Measurements from ENCODE around the gene PKDCC. TPM values are rescaled to one million over a fixed set of nuclear protein-coding genes. Genes with fewer than 3 reads are reported as not detected.

PKDCC gene
- total and polyA plus RNA-seq, 2 of the 13 experiments (the other 11 are each of a cell fraction or from before 2014, with no cell fraction given), result 52.6 to 58.8 TPM

DNA sequence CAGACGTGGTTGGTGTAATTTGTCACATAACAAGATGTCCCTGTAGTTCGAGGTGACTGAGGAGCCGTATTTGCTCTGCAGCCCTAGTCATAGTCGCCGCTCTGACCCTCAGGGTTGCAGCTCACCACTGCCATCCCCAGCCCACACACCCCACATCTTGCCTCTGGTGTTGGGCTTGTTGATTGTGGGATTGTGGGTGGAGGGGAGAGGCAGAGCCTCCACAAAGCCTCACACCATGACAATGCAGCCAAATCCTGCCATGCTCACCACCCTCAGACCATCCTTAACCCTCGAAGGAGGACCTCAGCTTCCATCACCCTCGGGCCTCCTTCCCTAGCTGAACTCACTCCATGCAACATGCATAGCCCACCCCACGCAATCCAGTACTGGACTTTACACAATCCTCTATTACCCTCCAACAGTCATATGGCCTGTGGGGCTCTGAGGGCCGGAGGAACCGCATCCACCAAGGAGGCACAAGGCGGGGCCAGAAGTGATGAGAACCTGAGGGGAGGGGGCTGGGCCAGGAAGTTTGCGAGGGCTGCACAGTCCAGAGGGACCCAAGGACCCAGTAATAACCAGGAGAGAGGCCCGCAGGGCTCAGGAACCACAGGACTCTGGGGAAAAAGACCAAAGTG lies 11.6 kb downstream of the PKDCC start:
- no peak for ATAC-seq
- in situ Hi-C loops (cut with HindIII; ENCODE audit: extremely low pct_ligation_motif_present, low pct_unique_long_range_greater_than_20kb), result no loop called here
- Histone ChIP-seq H3K4me3 (replicated peaks in 1 of 3; ENCODE audit: insufficient read depth in 1 of 3, low read depth in 2 of 3, low read length in 3 of 3) (no peak overlapping the region), H2AFZ (ENCODE audit: low read length) (no peak overlapping the region), H3K36me3 (replicated peaks in 1 of 2; ENCODE audit: control insufficient read depth in 1 of 2, insufficient read depth in 2 of 2, low read length in 2 of 2) (peaks cover 23 to 26% of the 10 kb centered on the region in 2 experiments), H3K4me1 (ENCODE audit: insufficient read depth, low read length) (peaks cover 82% of the 10 kb centered on the region), H3K27me3 (ENCODE audit: control insufficient read depth in 1 of 2, insufficient read depth in 2 of 2, low read length in 2 of 2) (no peaks in the 10 kb centered on the region), H3K9me3 (ENCODE audit: low read length) (no peaks in the 10 kb centered on the region), H3K4me2 (ENCODE audit: low read depth, low read length) (no peak overlapping the region), H3K9ac (ENCODE audit: insufficient read depth, low read depth, low read length) (no peak overlapping the region), H4K20me1 (ENCODE audit: insufficient read depth, low read length) (no peaks in the 10 kb centered on the region), H3K79me2 (ENCODE audit: insufficient read depth, low read length) (no peaks in the 10 kb centered on the region), H3K27ac (ENCODE audit: extremely low read length, insufficient read depth, low read length) (no peak overlapping the region)
- intact Hi-C loops (cut with micrococcal nuclease; ENCODE audit: unreplicated experiment), result no loop called here
- WGBS (ENCODE audit: low lambda C conversion rate), result 95% methylated on average over 13 of the region's 13 CpGs
- BruUV-seq (replicated peaks), result no TSS peak
- FAIRE-seq, result no peak
- ChIA-PET POLR2A (interaction anchor here (11.8 kb wide), 1 partner anchor 12 kb away, joined by 203 read pairs; the partner anchor contains the start of gene PKDCC), CTCF (ENCODE audit: low intra/inter-chr PET ratio, low total read pairs) (no interaction called here)
- DNase-seq (ENCODE audit: low spot score), result no peak
- TF ChIP-seq RARA (CRISPR knock-in tag; IDR thresholded peaks at IDR 0.05), result no peak
- TF ChIP-seq ZFP62 (CRISPR knock-in tag; IDR thresholded peaks at IDR 0.05), result no peak
- no peak for TF ChIP-seq TAF1 (CRISPR knock-in tag; IDR thresholded peaks at IDR 0.05)
- TF ChIP-seq, protein P1, sequence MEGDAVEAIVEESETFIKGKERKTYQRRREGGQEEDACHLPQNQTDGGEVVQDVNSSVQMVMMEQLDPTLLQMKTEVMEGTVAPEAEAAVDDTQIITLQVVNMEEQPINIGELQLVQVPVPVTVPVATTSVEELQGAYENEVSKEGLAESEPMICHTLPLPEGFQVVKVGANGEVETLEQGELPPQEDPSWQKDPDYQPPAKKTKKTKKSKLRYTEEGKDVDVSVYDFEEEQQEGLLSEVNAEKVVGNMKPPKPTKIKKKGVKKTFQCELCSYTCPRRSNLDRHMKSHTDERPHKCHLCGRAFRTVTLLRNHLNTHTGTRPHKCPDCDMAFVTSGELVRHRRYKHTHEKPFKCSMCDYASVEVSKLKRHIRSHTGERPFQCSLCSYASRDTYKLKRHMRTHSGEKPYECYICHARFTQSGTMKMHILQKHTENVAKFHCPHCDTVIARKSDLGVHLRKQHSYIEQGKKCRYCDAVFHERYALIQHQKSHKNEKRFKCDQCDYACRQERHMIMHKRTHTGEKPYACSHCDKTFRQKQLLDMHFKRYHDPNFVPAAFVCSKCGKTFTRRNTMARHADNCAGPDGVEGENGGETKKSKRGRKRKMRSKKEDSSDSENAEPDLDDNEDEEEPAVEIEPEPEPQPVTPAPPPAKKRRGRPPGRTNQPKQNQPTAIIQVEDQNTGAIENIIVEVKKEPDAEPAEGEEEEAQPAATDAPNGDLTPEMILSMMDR (CRISPR knock-in tag; IDR thresholded peaks at IDR 0.05), result 0 out of 2 replicates have a peak, but pooled peaks have one; percentile 3
- TF ChIP-seq TOPORS (CRISPR knock-in tag; IDR thresholded peaks at IDR 0.05), result no peak
- peak; percentile 54 for TF ChIP-seq MED8 (CRISPR knock-in tag; IDR thresholded peaks at IDR 0.05; ENCODE audit: insufficient replicate concordance)
- TF ChIP-seq NAIF1 (CRISPR knock-in tag; IDR thresholded peaks at IDR 0.05; ENCODE audit: borderline replicate concordance), result no peak
- TF ChIP-seq, protein P2, sequence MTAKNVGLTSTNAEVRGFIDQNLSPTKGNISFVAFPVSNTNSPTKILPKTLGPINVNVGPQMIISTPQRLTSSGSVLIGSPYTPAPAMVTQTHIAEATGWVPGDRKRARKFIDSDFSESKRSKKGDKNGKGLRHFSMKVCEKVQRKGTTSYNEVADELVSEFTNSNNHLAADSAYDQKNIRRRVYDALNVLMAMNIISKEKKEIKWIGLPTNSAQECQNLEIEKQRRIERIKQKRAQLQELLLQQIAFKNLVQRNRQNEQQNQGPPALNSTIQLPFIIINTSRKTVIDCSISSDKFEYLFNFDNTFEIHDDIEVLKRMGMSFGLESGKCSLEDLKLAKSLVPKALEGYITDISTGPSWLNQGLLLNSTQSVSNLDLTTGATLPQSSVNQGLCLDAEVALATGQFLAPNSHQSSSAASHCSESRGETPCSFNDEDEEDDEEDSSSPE (CRISPR knock-in tag; IDR thresholded peaks at IDR 0.05), result no peak
- TF ChIP-seq TP53 (CRISPR knock-in tag; conservative IDR thresholded peaks at IDR 0.05), result no peak
- TF ChIP-seq JUNB (CRISPR knock-in tag; IDR thresholded peaks at IDR 0.05; ENCODE audit: borderline replicate concordance), result no peak
- no peak for TF ChIP-seq FOXM1 (CRISPR knock-in tag; IDR thresholded peaks at IDR 0.05)
- TF ChIP-seq, protein P3, sequence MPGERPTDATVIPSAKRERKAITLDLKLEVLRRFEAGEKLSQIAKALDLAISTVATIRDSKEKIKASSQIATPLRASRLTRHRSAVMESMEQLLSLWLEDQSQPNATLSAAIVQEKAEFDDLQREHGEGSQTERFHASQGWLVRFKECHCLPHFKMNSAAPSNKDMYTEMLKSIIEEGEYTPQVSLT (CRISPR knock-in tag; IDR thresholded peaks at IDR 0.05; ENCODE audit: borderline replicate concordance, low read depth), result no peak
- TF ChIP-seq ZKSCAN5 (CRISPR knock-in tag; IDR thresholded peaks at IDR 0.05), result no peak
- TF ChIP-seq, protein P4, sequence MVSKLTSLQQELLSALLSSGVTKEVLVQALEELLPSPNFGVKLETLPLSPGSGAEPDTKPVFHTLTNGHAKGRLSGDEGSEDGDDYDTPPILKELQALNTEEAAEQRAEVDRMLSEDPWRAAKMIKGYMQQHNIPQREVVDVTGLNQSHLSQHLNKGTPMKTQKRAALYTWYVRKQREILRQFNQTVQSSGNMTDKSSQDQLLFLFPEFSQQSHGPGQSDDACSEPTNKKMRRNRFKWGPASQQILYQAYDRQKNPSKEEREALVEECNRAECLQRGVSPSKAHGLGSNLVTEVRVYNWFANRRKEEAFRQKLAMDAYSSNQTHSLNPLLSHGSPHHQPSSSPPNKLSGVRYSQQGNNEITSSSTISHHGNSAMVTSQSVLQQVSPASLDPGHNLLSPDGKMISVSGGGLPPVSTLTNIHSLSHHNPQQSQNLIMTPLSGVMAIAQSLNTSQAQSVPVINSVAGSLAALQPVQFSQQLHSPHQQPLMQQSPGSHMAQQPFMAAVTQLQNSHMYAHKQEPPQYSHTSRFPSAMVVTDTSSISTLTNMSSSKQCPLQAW (CRISPR knock-in tag; IDR thresholded peaks at IDR 0.05), result no peak
- TF ChIP-seq, protein P5, sequence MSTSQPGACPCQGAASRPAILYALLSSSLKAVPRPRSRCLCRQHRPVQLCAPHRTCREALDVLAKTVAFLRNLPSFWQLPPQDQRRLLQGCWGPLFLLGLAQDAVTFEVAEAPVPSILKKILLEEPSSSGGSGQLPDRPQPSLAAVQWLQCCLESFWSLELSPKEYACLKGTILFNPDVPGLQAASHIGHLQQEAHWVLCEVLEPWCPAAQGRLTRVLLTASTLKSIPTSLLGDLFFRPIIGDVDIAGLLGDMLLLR (CRISPR knock-in tag; IDR thresholded peaks at IDR 0.05), result 0 out of 2 replicates have a peak, but pooled peaks have one; percentile 54
- TF ChIP-seq, protein P6, sequence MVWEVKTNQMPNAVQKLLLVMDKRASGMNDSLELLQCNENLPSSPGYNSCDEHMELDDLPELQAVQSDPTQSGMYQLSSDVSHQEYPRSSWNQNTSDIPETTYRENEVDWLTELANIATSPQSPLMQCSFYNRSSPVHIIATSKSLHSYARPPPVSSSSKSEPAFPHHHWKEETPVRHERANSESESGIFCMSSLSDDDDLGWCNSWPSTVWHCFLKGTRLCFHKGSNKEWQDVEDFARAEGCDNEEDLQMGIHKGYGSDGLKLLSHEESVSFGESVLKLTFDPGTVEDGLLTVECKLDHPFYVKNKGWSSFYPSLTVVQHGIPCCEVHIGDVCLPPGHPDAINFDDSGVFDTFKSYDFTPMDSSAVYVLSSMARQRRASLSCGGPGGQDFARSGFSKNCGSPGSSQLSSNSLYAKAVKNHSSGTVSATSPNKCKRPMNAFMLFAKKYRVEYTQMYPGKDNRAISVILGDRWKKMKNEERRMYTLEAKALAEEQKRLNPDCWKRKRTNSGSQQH (CRISPR knock-in tag; IDR thresholded peaks at IDR 0.05; ENCODE audit: low read depth), result no peak
- no peak for TF ChIP-seq SNAI1 (CRISPR knock-in tag; IDR thresholded peaks at IDR 0.05; ENCODE audit: borderline replicate concordance)
- TF ChIP-seq ZNF776 (CRISPR knock-in tag; IDR thresholded peaks at IDR 0.05), result peak; percentile 44; the same call in 1 of the 2 replicates

All from HepG2 (cell line).